ENCODE data around the gene PDE6D. TPM values are rescaled to one million over a fixed set of nuclear protein-coding genes. Genes with fewer than 3 reads are reported as not detected.

Gene PDE6D
- total RNA-seq, 1 experiment from 2014 or later: 30.6 TPM

- CTCF ChIA-PET: interaction anchor here (1.2 kb wide), 1 partner anchor 12 kb away, joined by 4 read pairs; no protein-coding TSS in a partner anchor
- no peak overlapping the region for H3K27ac Mint-ChIP-seq (ENCODE audit: unreplicated experiment)
Measured at GRCh38 chr2:231726276-231726675, 54.8 kb downstream of the PDE6D start.

GRCh38 chr2:231725476-231725875 lies 55.6 kb downstream of the PDE6D start:
- no peaks in the 10 kb centered on the region for H3K9me3 Mint-ChIP-seq (ENCODE audit: low read depth, unreplicated experiment)
- CTCF ChIA-PET: interaction anchor here (1.2 kb wide), 2 partner anchors 11 to 51 kb away, joined by 4 to 5 read pairs; no protein-coding TSS in a partner anchor
- TF ChIP-seq CTCF (IDR thresholded peaks at IDR 0.05; ENCODE audit: unreplicated experiment): no peak
- no TSS peak for BruUV-seq (replicated peaks)
- no peaks in the 10 kb centered on the region for H3K36me3 Mint-ChIP-seq (ENCODE audit: insufficient read depth, unreplicated experiment)
- intact Hi-C loops (cut with micrococcal nuclease; ENCODE audit: unreplicated experiment): no loop called here
- H3K4me1 Mint-ChIP-seq (ENCODE audit: low read depth, unreplicated experiment): no peaks in the 10 kb centered on the region
- no peaks in the 10 kb centered on the region for H3K27me3 Mint-ChIP-seq (ENCODE audit: unreplicated experiment)
- no peak overlapping the region for H3K27ac Mint-ChIP-seq (ENCODE audit: unreplicated experiment)
- no peak overlapping the region for H3K4me3 Mint-ChIP-seq (ENCODE audit: low read depth, unreplicated experiment)
- DNase-seq: no peak

More at GRCh38 chr2:231726276-231726675, 54.8 kb downstream of the PDE6D start:
- no peak overlapping the region for H3K4me3 Mint-ChIP-seq (ENCODE audit: low read depth, unreplicated experiment)
- no peaks in the 10 kb centered on the region for H3K36me3 Mint-ChIP-seq (ENCODE audit: insufficient read depth, unreplicated experiment)
- intact Hi-C loops (cut with micrococcal nuclease; ENCODE audit: unreplicated experiment): no loop called here
- H3K27me3 Mint-ChIP-seq (ENCODE audit: unreplicated experiment): no peaks in the 10 kb centered on the region
- TF ChIP-seq CTCF (IDR thresholded peaks at IDR 0.05; ENCODE audit: unreplicated experiment): no peak
- no TSS peak for BruUV-seq (replicated peaks)
- no peaks in the 10 kb centered on the region for H3K4me1 Mint-ChIP-seq (ENCODE audit: low read depth, unreplicated experiment)
- H3K9me3 Mint-ChIP-seq (ENCODE audit: low read depth, unreplicated experiment): no peaks in the 10 kb centered on the region
- DNase-seq: no peak

- Mint-ChIP-seq H3K27ac (ENCODE audit: unreplicated experiment) (no peak overlapping the region), H3K4me3 (ENCODE audit: low read depth, unreplicated experiment) (no peak overlapping the region), H3K27me3 (ENCODE audit: unreplicated experiment) (no peaks in the 10 kb centered on the region), H3K9me3 (ENCODE audit: low read depth, unreplicated experiment) (no peaks in the 10 kb centered on the region), H3K4me1 (ENCODE audit: low read depth, unreplicated experiment) (no peaks in the 10 kb centered on the region), H3K36me3 (ENCODE audit: insufficient read depth, unreplicated experiment) (no peaks in the 10 kb centered on the region)
- no peak for TF ChIP-seq CTCF (IDR thresholded peaks at IDR 0.05; ENCODE audit: unreplicated experiment)
- intact Hi-C loops (cut with micrococcal nuclease; ENCODE audit: unreplicated experiment): no loop called here
- no TSS peak for BruUV-seq (replicated peaks)
- CTCF ChIA-PET: no interaction called here
- no peak for DNase-seq
Measured at GRCh38 chr2:231722721-231723307, 58.3 kb downstream of the PDE6D start.

- no peak for DNase-seq
- peaks cover 5% of the 10 kb centered on the region for H3K36me3 Mint-ChIP-seq (ENCODE audit: insufficient read depth, unreplicated experiment)
- H3K27ac Mint-ChIP-seq (ENCODE audit: unreplicated experiment): no peak overlapping the region
- no peaks in the 10 kb centered on the region for H3K27me3 Mint-ChIP-seq (ENCODE audit: unreplicated experiment)
- H3K4me3 Mint-ChIP-seq (ENCODE audit: low read depth, unreplicated experiment): no peak overlapping the region
- intact Hi-C loops (cut with micrococcal nuclease; ENCODE audit: unreplicated experiment): no loop called here
- no peaks in the 10 kb centered on the region for H3K9me3 Mint-ChIP-seq (ENCODE audit: low read depth, unreplicated experiment)
- no peak for TF ChIP-seq CTCF (IDR thresholded peaks at IDR 0.05; ENCODE audit: unreplicated experiment)
- H3K4me1 Mint-ChIP-seq (ENCODE audit: low read depth, unreplicated experiment): peaks cover 3% of the 10 kb centered on the region
- CTCF ChIA-PET: interaction anchor here (1.0 kb wide), 1 partner anchor 18 kb away, joined by 3 read pairs; no protein-coding TSS in a partner anchor
- BruUV-seq (replicated peaks): no TSS peak
Measured at GRCh38 chr2:231720987-231721966, 59.8 kb downstream of the PDE6D start.

Measured in Calu3 (cell line).